PC-9 (cell line): ENCODE results near the gene E2F6.

ENCODE experiments used
- EZH2 ChIP-seq: fragments of 200-600 bp; sonication (generic); IDR thresholded peaks from 2 replicates; pipeline ENCODE4 v1.8.0; 2017; ENCODE audit warnings: antibody characterized with exemption, low read depth
- TF ChIP-seq, protein P1 (sequence below): fragments of 200-600 bp; sonication (generic); conservative IDR thresholded peaks from 2 replicates; pipeline ENCODE4 v1.6.1; 2017; ENCODE audit warnings: mixed run types, antibody characterized with exemption, mild to moderate bottlenecking, moderate library complexity

DNA sequence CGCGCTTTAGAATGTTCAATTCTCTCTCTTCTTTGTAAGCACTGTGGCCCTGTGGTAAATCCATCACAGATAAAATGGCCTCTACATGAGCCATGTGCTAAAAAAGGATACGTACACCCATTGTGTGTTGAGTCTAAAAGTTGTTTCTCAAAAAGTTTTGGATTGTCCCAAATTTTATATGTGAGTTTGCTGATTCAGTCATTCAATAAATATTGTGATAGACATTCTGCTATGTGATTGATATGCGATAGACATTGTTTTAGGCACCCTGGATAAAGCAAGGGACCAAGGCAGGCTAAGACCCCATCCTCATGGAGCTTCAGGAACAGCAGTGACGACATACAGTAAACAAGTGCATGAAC lies 53.5 kb downstream of the E2F6 start:
- TF ChIP-seq, protein P1, sequence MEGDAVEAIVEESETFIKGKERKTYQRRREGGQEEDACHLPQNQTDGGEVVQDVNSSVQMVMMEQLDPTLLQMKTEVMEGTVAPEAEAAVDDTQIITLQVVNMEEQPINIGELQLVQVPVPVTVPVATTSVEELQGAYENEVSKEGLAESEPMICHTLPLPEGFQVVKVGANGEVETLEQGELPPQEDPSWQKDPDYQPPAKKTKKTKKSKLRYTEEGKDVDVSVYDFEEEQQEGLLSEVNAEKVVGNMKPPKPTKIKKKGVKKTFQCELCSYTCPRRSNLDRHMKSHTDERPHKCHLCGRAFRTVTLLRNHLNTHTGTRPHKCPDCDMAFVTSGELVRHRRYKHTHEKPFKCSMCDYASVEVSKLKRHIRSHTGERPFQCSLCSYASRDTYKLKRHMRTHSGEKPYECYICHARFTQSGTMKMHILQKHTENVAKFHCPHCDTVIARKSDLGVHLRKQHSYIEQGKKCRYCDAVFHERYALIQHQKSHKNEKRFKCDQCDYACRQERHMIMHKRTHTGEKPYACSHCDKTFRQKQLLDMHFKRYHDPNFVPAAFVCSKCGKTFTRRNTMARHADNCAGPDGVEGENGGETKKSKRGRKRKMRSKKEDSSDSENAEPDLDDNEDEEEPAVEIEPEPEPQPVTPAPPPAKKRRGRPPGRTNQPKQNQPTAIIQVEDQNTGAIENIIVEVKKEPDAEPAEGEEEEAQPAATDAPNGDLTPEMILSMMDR = no peak
- TF ChIP-seq EZH2 = no peak
